Neural cell (in vitro differentiated cells): Measurements from ENCODE around the gene ZCCHC14.

Experiments
- EP300 ChIP-seq: fragments of 450-650 bp; conservative IDR thresholded peaks from 2 replicates; pipeline ENCODE4 v1.6.1; 2014; ENCODE audit warnings: antibody characterized with exemption, mild to moderate bottlenecking, moderate library complexity; ENCODE audit not compliant: poor library complexity, severe bottlenecking
- EZH2 ChIP-seq: fragments of 200-600, 300-800 bp; shearing (Covaris generic), sonication (generic); IDR thresholded peaks from 2 replicates; pipeline ENCODE4 v1.6.1; 2014; ENCODE audit warnings: antibody characterized with exemption, low read length, borderline replicate concordance, mild to moderate bottlenecking; ENCODE audit not compliant: insufficient read depth, poor library complexity, severe bottlenecking
- POLR2AphosphoS5 ChIP-seq: IDR thresholded peaks from 2 replicates; pipeline ENCODE4 v1.6.1; 2012
- RAD21 ChIP-seq: fragments of 450-650 bp; conservative IDR thresholded peaks from 2 replicates; pipeline ENCODE4 v1.6.1; 2014; ENCODE audit warnings: antibody characterized with exemption, mild to moderate bottlenecking, moderate library complexity
- SMC3 ChIP-seq: fragments of 450-650 bp; conservative IDR thresholded peaks from 2 replicates; pipeline ENCODE4 v1.6.1; 2014; ENCODE audit warnings: antibody characterized with exemption, mild to moderate bottlenecking, moderate library complexity; ENCODE audit not compliant: poor library complexity
- TF ChIP-seq, protein P1 (sequence below): fragments of 450-650 bp; IDR thresholded peaks from 2 replicates; pipeline ENCODE4 v1.5.1; 2014; ENCODE audit warnings: antibody characterized with exemption, mild to moderate bottlenecking, moderate library complexity; ENCODE audit not compliant: poor library complexity, severe bottlenecking
- TF ChIP-seq, protein P2 (sequence below): IDR thresholded peaks from 2 replicates; pipeline ENCODE4 v1.6.1; 2012; ENCODE audit warnings: borderline replicate concordance

DNA sequence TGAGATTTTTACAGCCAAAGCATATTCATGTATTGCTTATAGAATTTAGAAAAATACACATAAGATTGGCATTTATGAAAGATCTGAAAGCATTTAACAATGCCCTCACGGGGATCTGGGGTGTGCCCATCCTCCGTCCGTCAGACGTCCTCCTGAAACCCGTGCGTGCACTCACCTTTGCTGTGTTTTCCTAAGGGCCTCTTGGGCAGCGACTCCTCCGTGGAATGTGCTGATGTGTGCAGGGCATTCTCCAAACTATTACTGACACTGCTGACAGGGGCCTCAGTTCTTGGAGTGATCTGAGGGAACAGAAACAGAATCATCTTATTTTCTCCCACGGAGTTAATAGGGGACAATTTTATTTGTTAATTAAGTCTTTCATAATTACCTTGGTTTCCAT is 33.0 kb downstream of the ZCCHC14 start:
- TF ChIP-seq, protein P1, sequence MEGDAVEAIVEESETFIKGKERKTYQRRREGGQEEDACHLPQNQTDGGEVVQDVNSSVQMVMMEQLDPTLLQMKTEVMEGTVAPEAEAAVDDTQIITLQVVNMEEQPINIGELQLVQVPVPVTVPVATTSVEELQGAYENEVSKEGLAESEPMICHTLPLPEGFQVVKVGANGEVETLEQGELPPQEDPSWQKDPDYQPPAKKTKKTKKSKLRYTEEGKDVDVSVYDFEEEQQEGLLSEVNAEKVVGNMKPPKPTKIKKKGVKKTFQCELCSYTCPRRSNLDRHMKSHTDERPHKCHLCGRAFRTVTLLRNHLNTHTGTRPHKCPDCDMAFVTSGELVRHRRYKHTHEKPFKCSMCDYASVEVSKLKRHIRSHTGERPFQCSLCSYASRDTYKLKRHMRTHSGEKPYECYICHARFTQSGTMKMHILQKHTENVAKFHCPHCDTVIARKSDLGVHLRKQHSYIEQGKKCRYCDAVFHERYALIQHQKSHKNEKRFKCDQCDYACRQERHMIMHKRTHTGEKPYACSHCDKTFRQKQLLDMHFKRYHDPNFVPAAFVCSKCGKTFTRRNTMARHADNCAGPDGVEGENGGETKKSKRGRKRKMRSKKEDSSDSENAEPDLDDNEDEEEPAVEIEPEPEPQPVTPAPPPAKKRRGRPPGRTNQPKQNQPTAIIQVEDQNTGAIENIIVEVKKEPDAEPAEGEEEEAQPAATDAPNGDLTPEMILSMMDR, result no peak
- no peak for TF ChIP-seq RAD21
- no peak for TF ChIP-seq SMC3
- TF ChIP-seq EP300, result no peak
- TF ChIP-seq EZH2, result no peak
- TF ChIP-seq, protein P2, sequence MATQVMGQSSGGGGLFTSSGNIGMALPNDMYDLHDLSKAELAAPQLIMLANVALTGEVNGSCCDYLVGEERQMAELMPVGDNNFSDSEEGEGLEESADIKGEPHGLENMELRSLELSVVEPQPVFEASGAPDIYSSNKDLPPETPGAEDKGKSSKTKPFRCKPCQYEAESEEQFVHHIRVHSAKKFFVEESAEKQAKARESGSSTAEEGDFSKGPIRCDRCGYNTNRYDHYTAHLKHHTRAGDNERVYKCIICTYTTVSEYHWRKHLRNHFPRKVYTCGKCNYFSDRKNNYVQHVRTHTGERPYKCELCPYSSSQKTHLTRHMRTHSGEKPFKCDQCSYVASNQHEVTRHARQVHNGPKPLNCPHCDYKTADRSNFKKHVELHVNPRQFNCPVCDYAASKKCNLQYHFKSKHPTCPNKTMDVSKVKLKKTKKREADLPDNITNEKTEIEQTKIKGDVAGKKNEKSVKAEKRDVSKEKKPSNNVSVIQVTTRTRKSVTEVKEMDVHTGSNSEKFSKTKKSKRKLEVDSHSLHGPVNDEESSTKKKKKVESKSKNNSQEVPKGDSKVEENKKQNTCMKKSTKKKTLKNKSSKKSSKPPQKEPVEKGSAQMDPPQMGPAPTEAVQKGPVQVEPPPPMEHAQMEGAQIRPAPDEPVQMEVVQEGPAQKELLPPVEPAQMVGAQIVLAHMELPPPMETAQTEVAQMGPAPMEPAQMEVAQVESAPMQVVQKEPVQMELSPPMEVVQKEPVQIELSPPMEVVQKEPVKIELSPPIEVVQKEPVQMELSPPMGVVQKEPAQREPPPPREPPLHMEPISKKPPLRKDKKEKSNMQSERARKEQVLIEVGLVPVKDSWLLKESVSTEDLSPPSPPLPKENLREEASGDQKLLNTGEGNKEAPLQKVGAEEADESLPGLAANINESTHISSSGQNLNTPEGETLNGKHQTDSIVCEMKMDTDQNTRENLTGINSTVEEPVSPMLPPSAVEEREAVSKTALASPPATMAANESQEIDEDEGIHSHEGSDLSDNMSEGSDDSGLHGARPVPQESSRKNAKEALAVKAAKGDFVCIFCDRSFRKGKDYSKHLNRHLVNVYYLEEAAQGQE, result no peak
- no peak for TF ChIP-seq POLR2AphosphoS5
